ENCODE measurements around the gene PRSS21.

DNA sequence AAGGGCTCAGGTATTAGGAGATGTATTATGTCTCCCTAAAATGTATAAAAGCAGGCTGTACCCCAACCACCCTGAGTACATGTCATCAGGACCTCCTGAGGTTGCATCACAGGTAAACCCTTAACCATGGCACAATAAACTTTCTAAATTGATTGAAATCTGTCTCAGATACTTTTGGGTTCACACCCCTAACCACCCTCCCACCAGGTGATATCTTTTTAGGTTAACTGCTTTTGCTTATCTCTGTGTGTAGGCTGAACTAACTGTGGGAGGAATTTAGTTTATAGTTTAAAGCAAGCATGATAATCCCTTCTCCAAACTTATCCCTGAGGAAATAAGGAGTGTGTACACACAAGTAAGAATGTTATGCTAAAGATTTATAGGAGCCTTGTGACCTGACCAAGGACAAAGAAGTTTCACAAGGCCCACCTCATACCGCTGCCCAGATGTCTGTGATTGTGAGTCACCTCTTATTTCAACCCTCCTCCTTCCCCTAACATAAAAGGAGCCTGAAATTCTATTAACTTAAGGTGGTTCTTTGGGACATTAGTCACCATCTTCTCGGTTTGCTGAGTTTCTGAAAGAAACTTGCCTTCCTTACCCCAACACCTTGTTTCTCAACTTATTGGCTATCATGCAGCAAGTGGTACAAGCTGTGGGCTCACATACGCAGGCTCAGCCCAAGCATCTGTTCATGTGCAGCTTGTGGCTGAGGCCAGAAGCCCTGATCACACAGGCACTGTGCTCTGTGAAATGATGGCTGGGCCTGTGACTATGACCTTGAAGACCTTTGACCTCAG lies 29.7 kb downstream of the PRSS21 start:
- TF ChIP-seq ARNT (IDR thresholded peaks at IDR 0.05) (no peak), L3MBTL2 (conservative IDR thresholded peaks at IDR 0.05) (no peak), NFRKB (IDR thresholded peaks at IDR 0.05) (no peak), CTBP1 (IDR thresholded peaks at IDR 0.05; ENCODE audit: borderline replicate concordance) (no peak), ELF4 (IDR thresholded peaks at IDR 0.05) (no peak), BHLHE40 (IDR thresholded peaks at IDR 0.05; ENCODE audit: borderline replicate concordance) (no peak)
